Renal pelvis (tissue), 4 donors: ENCODE measurements around the gene ORMDL3. TPM values are rescaled to one million over a fixed set of nuclear protein-coding genes. Genes with fewer than 3 reads are reported as not detected.
"Not testable (repeated sequence)": the region's sequence is repeated elsewhere in the genome, so short reads cannot be mapped to it uniquely, and the experiment has no call there.

Experiments used
- DNase-seq: peaks from one replicate; pipeline ENCODE4 v3.0.0-alpha.2; 2013
- polyA plus RNA-seq, 3 donors: library from polyadenylated mRNA; unstranded; fragments of 120-200 nt; gene quantifications; one replicate each; pipeline ENCODE4 v1.2.1, GENCODE V29; 2013; ENCODE audit not compliant: insufficient read length in 3 of 3

ORMDL3 gene
- polyA plus RNA-seq, 3 donors = 94.8 to 106 (median 96.6) TPM

GRCh38 chr17:39953471-39953888 lies 26.1 kb upstream of the ORMDL3 start:
- DNase-seq = no peak

GRCh38 chr17:39952680-39953470 lies 25.5 kb upstream of the ORMDL3 start:
- DNase-seq = peak; percentile 94

DNA sequence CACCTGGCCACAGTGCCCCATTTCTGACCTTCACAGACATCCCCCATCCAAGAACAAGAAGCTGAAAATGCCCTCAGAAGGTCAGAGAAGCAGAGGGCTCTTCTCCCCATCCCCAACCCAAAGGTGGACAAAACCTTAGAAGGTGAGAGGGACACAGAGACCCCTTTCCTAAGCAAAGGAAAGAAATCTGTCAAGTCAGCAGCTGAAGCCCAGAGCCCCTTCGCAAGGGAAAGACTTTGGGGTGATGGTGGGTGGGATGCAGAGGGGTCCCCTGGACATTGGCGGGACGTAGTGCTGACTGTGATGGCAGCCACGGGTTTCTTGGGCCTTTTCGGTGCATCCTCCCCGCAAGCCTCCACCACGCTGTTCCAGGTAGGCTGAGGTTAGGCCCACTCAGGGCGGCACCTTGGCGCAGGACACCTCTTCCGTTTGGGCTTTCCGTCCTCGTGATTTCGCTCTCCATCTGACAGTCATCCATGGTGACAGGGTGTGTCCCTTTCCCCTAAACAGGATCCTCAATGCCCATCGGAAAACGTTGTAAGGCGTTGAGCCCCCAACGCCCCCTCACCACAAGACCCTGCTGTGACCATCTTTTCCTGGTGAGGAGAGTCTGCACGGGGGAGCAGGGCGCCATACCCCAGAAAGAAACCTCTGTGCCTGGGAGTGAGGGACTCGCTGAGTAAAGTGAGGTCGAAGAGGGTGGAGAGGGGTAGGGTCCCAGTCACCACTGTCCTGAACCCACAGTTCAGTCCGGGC lies 24.7 kb upstream of the ORMDL3 start:
- DNase-seq = no peak

GRCh38 chr17:39950871-39951348 lies 23.5 kb upstream of the ORMDL3 start:
- no peak for DNase-seq

GRCh38 chr17:39949028-39949427 lies 21.6 kb upstream of the ORMDL3 start:
- DNase-seq = no peak

DNA sequence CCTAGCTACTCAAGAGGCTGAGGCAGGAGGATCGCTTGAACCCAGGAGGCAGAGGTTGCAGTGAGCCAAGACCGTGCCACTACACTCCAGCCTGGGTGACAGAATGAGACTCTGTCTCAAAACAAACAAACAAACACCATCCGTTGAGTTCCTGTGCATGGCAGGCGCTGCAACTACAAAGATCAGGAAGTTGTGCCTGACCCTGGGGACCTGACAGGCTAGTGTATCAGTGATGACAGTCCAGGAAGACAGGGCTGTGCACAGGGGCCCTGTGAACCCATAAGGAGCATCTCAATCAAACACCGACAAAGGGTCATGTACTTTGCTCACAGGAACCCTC lies 21.1 kb upstream of the ORMDL3 start:
- DNase-seq = not testable (repeated sequence)

DNA sequence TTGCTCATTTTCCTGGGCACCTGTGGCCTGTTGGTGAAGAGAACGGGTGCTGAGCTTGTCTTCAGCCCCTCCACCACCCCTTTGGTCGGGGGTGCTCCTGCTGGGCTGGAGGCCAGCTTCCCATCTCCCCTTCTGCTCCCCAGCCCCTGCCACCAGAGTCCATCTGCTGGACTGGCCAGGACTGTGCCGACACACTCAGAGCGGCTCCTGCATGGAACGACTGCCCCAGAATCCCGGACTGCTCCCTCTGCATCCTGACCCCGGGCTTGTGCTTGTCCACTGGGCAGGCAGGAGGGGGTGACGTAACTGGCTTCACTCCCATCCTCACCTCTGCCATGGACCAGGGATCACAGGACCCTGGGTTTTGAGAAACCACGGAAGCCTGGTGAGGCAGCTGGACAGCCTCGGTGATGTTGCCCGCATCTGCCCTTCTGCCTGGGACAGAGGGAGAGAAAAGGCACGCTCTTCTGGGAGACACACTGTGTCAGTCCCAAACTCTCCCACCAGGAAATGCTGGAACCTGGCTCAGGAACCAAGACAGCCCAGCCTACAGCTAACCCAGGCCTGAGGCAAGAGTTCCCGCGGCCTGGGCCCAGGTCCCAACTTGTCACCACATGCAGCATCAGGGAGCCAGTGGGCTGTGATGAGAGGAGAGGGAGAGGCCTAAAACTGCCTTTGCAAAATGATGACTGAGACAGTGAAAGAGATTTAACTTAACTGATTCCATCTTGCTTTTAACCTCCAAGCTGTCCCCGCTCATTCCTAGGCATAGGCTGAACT lies 19.3 kb upstream of the ORMDL3 start:
- no peak for DNase-seq

DNA sequence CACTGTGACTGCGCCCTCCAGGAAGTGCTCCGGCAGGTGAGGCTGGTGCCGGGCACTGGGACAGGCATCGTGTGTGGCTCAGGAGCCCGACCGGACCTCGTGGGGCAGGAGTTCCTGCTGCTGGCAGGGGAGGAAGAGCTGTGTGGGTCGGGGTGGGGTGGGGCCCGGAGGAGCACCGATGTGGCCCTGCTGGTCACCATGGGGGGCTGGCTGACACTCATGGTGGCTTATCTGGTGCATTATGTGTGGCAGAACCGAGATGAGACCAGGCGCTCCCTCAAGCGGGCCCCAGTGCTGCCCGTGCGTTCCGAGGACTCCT lies 17.0 kb upstream of the ORMDL3 start:
- DNase-seq = no peak

DNA sequence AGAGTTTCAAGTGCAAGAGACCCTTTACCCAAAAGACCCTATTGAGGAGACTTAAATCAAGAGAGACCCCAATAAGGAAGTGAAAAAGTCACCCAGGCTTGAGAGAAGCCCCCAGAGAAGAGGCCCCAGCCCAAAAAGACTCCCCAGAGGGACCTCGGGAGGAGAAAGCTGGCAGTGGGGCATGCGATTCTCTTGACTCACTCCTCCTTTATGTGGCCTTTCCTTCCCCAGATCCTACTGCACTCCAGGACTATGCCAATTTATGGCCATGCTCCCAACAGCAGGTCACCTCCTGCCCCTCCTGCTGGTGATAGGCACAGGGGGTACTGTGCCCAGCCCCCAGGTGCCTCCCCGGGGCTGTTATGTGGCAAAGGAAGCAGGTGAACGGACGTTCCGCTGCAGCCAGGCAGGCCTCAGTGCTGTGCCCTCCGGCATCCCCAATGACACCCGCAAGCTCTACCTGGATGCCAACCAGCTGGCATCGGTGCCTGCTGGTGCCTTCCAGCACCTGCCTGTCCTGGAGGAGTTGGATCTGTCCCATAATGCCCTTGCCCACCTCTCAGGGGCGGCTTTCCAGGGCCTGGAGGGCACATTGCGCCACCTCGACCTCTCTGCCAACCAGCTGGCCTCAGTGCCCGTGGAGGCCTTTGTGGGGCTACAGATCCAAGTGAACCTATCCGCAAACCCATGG lies 16.4 kb upstream of the ORMDL3 start:
- DNase-seq = no peak

DNA sequence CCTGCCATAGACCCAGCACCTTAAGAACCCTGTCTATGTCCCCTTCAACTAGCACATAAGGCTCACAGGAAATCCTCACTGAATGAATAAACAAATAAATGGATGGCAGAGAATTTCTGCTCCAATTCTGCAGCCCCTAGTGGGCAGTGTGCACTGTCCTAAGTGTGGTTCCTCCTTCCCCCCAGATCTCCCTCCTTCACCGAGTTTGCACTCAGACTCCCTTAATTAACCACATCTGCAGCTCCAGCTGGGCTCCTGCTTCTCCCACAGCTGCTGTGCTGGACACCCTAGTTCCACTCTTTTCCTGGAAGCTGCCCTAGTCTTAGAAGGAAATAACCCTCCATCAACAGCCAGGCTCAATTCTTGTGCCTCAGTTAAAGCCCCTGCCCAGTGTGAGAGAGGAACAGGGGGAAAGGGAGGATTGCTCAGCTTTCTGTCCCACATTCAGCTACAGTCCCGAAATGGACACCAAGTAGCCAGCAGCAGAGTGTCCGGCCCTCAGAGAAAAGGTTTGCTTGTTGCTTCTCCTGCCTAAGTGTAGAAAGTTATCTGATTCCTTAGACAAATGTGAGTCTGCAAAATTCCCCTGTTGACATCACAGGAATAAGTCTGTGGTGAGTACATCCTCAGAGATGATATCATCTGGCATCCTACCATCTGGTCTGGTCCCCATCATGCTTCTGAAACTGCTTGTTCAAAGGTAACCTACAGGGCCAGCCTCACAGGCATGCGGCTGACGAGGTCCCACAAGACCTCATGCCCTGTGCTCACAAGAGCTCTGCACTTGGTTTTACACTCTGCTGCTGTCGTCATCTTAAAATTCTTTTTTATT lies 12.4 kb upstream of the ORMDL3 start:
- peak; percentile 79 for DNase-seq

DNA sequence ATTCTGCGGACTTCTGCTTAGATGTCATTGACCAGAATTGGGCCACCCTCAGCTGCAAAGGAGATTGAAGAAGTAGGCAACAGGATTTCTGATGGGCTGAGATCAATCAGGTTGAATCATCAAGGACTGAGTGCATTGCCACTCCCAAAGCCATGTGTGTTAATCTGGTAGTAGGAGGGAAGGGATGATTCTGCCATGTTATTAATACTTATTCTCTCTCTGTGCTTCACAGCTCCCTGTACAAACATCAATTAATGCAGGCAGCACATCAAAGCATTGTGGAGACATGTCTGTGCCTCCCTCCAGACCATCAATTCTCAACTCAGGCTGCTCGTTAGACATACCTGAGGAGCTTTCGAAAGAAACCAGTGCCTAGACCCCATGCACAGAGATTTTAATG lies 11.7 kb upstream of the ORMDL3 start:
- no peak for DNase-seq

DNA sequence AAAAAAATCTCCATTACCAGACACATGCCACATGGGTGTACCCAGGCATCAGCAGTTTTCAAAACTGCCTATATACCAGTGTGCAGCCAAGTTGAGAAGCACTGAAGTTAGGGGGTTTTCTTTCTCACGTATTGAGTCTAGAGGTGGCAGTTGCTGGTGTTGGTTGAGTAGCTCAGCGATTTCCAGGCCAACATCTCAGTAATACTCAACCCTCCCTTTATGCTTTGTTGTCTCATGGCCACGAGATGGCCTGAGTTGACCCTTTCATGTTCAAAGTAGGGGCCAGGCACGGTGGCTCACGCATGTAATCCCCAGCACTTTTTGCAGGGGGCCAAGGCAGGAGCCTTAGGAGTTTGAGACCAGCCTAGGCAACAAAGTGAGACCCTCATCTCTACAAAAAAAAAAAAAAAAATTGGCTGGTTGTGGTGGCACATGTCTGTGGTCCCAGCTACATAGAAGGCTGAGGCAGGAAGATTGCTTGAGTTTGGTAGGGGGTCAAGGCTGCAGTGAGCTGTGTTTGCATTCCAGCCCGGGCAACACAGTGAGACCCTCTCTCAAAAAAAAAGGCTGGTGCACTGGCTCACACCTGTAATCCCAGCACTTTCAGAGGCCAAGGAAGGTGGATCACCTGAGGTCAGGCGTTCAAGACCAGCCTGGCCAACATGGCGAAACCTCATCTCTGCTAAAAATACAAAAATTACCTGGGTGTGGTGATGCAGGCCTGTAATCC lies 10.9 kb upstream of the ORMDL3 start:
- no peak for DNase-seq

GRCh38 chr17:39937447-39937846 lies 10.0 kb upstream of the ORMDL3 start:
- DNase-seq = no peak

DNA sequence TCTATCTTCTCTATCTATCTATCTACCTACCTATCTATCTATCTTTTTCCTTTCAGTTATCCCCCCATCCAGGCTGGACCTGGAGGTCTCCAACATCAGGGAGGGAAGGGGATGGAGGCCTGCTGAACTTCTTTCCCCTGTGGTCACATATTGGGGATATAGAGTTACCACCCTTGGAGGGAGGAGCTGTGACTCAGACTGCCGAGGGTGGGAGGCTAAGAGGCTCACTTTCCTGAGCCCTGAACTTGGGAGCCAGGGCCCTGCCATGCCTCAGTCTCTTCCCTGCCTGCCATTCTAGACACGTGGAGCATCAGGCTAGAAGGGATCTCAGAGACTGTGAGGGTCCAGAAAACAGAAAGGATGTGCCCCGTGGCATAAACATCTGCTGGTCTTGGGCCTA lies 8.5 kb upstream of the ORMDL3 start:
- DNase-seq = no peak

GRCh38 chr17:39934324-39934723 lies 6.9 kb upstream of the ORMDL3 start:
- no peak for DNase-seq

GRCh38 chr17:39933912-39934311 lies 6.5 kb upstream of the ORMDL3 start:
- DNase-seq = no peak

- DNase-seq = no peak
These were observed 2.4 kb upstream of the ORMDL3 start for GRCh38 chr17:39929646-39930407.

DNA sequence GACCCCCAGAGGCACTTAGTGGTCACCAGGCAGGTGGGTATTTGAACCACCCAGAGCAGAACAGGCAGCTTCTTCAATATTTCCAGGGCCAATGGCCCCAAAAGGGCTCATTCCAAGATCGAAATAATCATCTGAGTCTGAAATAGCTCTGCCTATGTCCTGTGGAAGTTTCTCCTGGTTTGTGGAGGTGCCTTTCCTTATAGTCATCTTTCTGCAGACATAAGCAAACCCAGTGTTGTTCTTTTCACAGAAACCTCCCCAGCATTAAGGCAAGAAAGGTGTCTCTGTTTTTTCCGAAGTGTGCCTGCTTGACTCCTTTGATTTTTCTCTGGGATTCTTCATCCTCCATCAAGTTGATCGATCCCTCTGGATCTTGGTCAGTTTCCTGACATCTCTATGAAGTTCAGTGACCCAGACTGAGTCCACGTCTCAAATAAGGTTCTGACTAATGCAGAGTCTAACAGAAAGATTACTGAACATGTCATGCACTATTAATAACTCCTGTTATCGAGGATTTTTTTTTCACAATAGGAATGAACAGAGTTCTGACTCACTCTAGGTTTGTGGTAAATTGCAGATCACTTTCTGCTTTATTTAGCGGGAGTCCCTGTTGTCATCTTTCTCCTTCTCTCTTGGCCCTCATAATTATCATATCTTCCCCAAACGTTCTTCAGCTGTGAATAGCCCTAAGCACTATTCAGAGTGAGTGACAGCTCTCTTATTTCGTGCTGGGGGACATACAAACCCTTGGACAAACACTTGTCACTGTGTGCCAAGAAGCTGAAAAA lies 1.7 kb upstream of the ORMDL3 start:
- DNase-seq = no peak
